Measurements from ENCODE around the gene GNB5. TPM values are rescaled to one million over a fixed set of nuclear protein-coding genes. Genes with fewer than 3 reads are reported as not detected.

GNB5 gene
- total RNA-seq, 1 experiment from 2014 or later, result 58.7 TPM

GRCh38 chr15:52163321-52164190 is 27.6 kb downstream of the GNB5 start:
- Histone ChIP-seq H3K4me3 (ENCODE audit: low read depth in 2 of 2, low read length in 2 of 2) (no peak overlapping the region), H3K27me3 (ENCODE audit: control insufficient read depth, insufficient read depth, low read length) (no peaks in the 10 kb centered on the region), H3K27ac (ENCODE audit: low read length) (no peak overlapping the region), H3K9me3 (ENCODE audit: control insufficient read depth, insufficient read depth, low read depth, low read length) (no peaks in the 10 kb centered on the region), H3K36me3 (ENCODE audit: control insufficient read depth, insufficient read depth, low read length) (no peaks in the 10 kb centered on the region), H3K4me1 (ENCODE audit: control insufficient read depth, insufficient read depth, low read length) (no peaks in the 10 kb centered on the region)
- no TSS peak for BruUV-seq (replicated peaks)
- in situ Hi-C loops (cut with HindIII; ENCODE audit: low pct_unique_long_range_greater_than_20kb, low sequenced_read_pairs) (no loop called here), intact Hi-C loops (cut with micrococcal nuclease; ENCODE audit: unreplicated experiment) (no loop called here)
- ATAC-seq (peak; percentile 65), DNase-seq (ENCODE audit: low read depth, low spot score) (no peak)
- ChIA-PET CTCF (no interaction called here), POLR2A (no interaction called here)
- TF ChIP-seq CTCF (IDR thresholded peaks at IDR 0.05) (peak; percentile 19), TCF7L2 (IDR thresholded peaks at IDR 0.05; ENCODE audit: low read depth, low read length) (no peak)

GRCh38 chr15:52162876-52163275 is 28.3 kb downstream of the GNB5 start:
- TF ChIP-seq REST (IDR thresholded peaks at IDR 0.05; ENCODE audit: insufficient read depth in 1 of 2, low read depth in 2 of 2, low read length in 1 of 2) (no peak), TCF7L2 (IDR thresholded peaks at IDR 0.05; ENCODE audit: low read depth, low read length) (no peak), POLR2AphosphoS5 (IDR thresholded peaks at IDR 0.05; ENCODE audit: low read depth, low read length) (no peak), CTCF (IDR thresholded peaks at IDR 0.05) (no peak), SIN3A (IDR thresholded peaks at IDR 0.05; ENCODE audit: borderline replicate concordance, insufficient read depth, low read depth, low read length) (no peak)
- CTCF ChIA-PET, result no interaction called here
- in situ Hi-C loops (cut with HindIII; ENCODE audit: low pct_unique_long_range_greater_than_20kb, low sequenced_read_pairs), result no loop called here
- no peak overlapping the region for H3K27ac ChIP-seq (ENCODE audit: low read length)
- H3K4me3 ChIP-seq (ENCODE audit: low read depth in 2 of 2, low read length in 2 of 2), result no peak overlapping the region
- ATAC-seq (no peak), DNase-seq (ENCODE audit: low read depth, low spot score) (no peak)
- H3K27me3 ChIP-seq (ENCODE audit: control insufficient read depth, insufficient read depth, low read length), result no peaks in the 10 kb centered on the region
- H3K4me1 ChIP-seq (ENCODE audit: control insufficient read depth, insufficient read depth, low read length), result no peaks in the 10 kb centered on the region
- intact Hi-C loops (cut with micrococcal nuclease; ENCODE audit: unreplicated experiment), result no loop called here
- BruUV-seq (replicated peaks), result no TSS peak
- H3K36me3 ChIP-seq (ENCODE audit: control insufficient read depth, insufficient read depth, low read length), result no peaks in the 10 kb centered on the region
- POLR2A ChIA-PET, result no interaction called here
- no peaks in the 10 kb centered on the region for H3K9me3 ChIP-seq (ENCODE audit: control insufficient read depth, insufficient read depth, low read depth, low read length)

Data from Panc1 (cell line).